ENCODE data around the gene TMEM231.

- no peak for TF ChIP-seq POLR2AphosphoS5 (IDR thresholded peaks at IDR 0.05; ENCODE audit: low read depth, low read length)
- no peak for TF ChIP-seq POLR2A (IDR thresholded peaks at IDR 0.05; ENCODE audit: low read depth, low read length)
Measured at GRCh38 chr16:75527825-75528299, 28.2 kb downstream of the TMEM231 start.
